Stimulated activated CD8-positive, alpha-beta memory T cell treated with anti-CD3 and anti-CD28 coated beads, Interleukin-15, amount 100 ng/mL, for 1 hour (primary cell): ENCODE data around the gene PDE4B.

Experiments
- DNase-seq: peaks from one replicate; pipeline ENCODE4 v3.0.0-alpha.2; 2020; ENCODE audit warnings: low read depth

PDE4B gene

GRCh38 chr1:66265268-66265667 lies 472.6 kb downstream of the PDE4B start:
- no peak for DNase-seq

- DNase-seq: no peak
Observed at GRCh38 chr1:66265796-66266195, 473.1 kb downstream of the PDE4B start.

GRCh38 chr1:66266350-66266749 lies 473.7 kb downstream of the PDE4B start:
- DNase-seq: no peak

GRCh38 chr1:66266756-66267155 lies 474.1 kb downstream of the PDE4B start:
- DNase-seq: no peak

- DNase-seq: no peak
Observed at GRCh38 chr1:66267201-66267940, 474.7 kb downstream of the PDE4B start.

GRCh38 chr1:66269222-66269621 lies 476.5 kb downstream of the PDE4B start:
- DNase-seq: no peak

GRCh38 chr1:66270119-66270812 lies 477.6 kb downstream of the PDE4B start:
- DNase-seq: no peak

GRCh38 chr1:66271216-66271903 lies 478.7 kb downstream of the PDE4B start:
- no peak for DNase-seq

- DNase-seq: no peak
Observed at GRCh38 chr1:66271904-66272254, 479.2 kb downstream of the PDE4B start.

GRCh38 chr1:66273656-66274055 lies 481.0 kb downstream of the PDE4B start:
- no peak for DNase-seq

- DNase-seq: no peak
Observed at GRCh38 chr1:66274634-66275033, 481.9 kb downstream of the PDE4B start.

GRCh38 chr1:66275083-66275482 lies 482.4 kb downstream of the PDE4B start:
- no peak for DNase-seq

- no peak for DNase-seq
Observed at GRCh38 chr1:66275601-66276023, 482.9 kb downstream of the PDE4B start.

GRCh38 chr1:66276218-66276617 lies 483.5 kb downstream of the PDE4B start:
- no peak for DNase-seq

GRCh38 chr1:66278260-66279021 lies 485.7 kb downstream of the PDE4B start:
- no peak for DNase-seq

- no peak for DNase-seq
Observed at GRCh38 chr1:66281808-66282207, 489.1 kb downstream of the PDE4B start.

- DNase-seq: peak; percentile 30
Observed at GRCh38 chr1:66282343-66282852, 489.7 kb downstream of the PDE4B start.

GRCh38 chr1:66282891-66283621 lies 490.4 kb downstream of the PDE4B start:
- DNase-seq: no peak

- no peak for DNase-seq
Observed at GRCh38 chr1:66283622-66284041, 490.9 kb downstream of the PDE4B start.

GRCh38 chr1:66284746-66285145 lies 492.1 kb downstream of the PDE4B start:
- no peak for DNase-seq

GRCh38 chr1:66285618-66286270 lies 493.0 kb downstream of the PDE4B start:
- no peak for DNase-seq
